ENCODE results near the gene DACH1.

The DACH1 gene

GRCh38 chr13:71540098-71540497 lies 326.9 kb downstream of the DACH1 start:
- no peak for DNase-seq

GRCh38 chr13:71536201-71536600 lies 330.8 kb downstream of the DACH1 start:
- DNase-seq: no peak

- no peak for DNase-seq
These were observed 342.2 kb downstream of the DACH1 start for GRCh38 chr13:71524613-71525304.

- no peak for DNase-seq
These were observed 342.8 kb downstream of the DACH1 start for GRCh38 chr13:71524245-71524612.

GRCh38 chr13:71522941-71523526 lies 344.0 kb downstream of the DACH1 start:
- DNase-seq: no peak

GRCh38 chr13:71517004-71517403 lies 350.0 kb downstream of the DACH1 start:
- no peak for DNase-seq

GRCh38 chr13:71516521-71516920 lies 350.5 kb downstream of the DACH1 start:
- DNase-seq: no peak

- no peak for DNase-seq
These were observed 351.3 kb downstream of the DACH1 start for GRCh38 chr13:71515744-71516038.

- DNase-seq: no peak
These were observed 351.9 kb downstream of the DACH1 start for GRCh38 chr13:71514900-71515743.

GRCh38 chr13:71513411-71514033 lies 353.5 kb downstream of the DACH1 start:
- no peak for DNase-seq

GRCh38 chr13:71503781-71504180 lies 363.2 kb downstream of the DACH1 start:
- DNase-seq: no peak

- DNase-seq: no peak
These were observed 367.0 kb downstream of the DACH1 start for GRCh38 chr13:71499944-71500514.

- DNase-seq: no peak
These were observed 367.8 kb downstream of the DACH1 start for GRCh38 chr13:71499235-71499634.

GRCh38 chr13:71493189-71493588 lies 373.8 kb downstream of the DACH1 start:
- no peak for DNase-seq

GRCh38 chr13:71492346-71492871 lies 374.6 kb downstream of the DACH1 start:
- no peak for DNase-seq

- no peak for DNase-seq
These were observed 376.0 kb downstream of the DACH1 start for GRCh38 chr13:71491010-71491409.

GRCh38 chr13:71489041-71489440 lies 378.0 kb downstream of the DACH1 start:
- no peak for DNase-seq

- no peak for DNase-seq
These were observed 378.8 kb downstream of the DACH1 start for GRCh38 chr13:71488201-71488600.

GRCh38 chr13:71485913-71486312 lies 381.1 kb downstream of the DACH1 start:
- no peak for DNase-seq

GRCh38 chr13:71483733-71484132 lies 383.3 kb downstream of the DACH1 start:
- no peak for DNase-seq

GRCh38 chr13:71481501-71481900 lies 385.5 kb downstream of the DACH1 start:
- DNase-seq: no peak

GRCh38 chr13:71481046-71481445 lies 386.0 kb downstream of the DACH1 start:
- DNase-seq: no peak

GRCh38 chr13:71477735-71478134 lies 389.3 kb downstream of the DACH1 start:
- no peak for DNase-seq
